ENCODE results near the gene SH3TC2.

DNA sequence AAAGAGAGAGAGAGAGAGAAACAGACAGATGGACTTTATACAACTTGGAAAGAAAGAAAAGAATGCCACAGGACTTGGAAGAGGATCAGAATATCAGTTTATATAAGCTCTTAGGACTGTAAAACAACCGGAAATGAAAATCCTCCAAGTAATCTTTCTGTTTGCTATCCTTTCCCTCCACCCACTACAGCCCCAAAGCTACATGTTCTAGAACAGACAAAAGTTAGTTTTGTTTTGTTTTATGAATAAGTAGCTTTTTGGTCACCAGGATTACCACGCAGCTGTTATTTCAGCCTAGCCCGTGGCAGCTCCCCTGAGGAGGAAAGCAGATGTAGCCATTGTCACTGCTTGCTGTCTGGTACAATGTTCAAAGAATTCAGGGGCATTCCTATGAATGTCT, 66.6 kb downstream of the SH3TC2 start:
- TF ChIP-seq, protein P1, sequence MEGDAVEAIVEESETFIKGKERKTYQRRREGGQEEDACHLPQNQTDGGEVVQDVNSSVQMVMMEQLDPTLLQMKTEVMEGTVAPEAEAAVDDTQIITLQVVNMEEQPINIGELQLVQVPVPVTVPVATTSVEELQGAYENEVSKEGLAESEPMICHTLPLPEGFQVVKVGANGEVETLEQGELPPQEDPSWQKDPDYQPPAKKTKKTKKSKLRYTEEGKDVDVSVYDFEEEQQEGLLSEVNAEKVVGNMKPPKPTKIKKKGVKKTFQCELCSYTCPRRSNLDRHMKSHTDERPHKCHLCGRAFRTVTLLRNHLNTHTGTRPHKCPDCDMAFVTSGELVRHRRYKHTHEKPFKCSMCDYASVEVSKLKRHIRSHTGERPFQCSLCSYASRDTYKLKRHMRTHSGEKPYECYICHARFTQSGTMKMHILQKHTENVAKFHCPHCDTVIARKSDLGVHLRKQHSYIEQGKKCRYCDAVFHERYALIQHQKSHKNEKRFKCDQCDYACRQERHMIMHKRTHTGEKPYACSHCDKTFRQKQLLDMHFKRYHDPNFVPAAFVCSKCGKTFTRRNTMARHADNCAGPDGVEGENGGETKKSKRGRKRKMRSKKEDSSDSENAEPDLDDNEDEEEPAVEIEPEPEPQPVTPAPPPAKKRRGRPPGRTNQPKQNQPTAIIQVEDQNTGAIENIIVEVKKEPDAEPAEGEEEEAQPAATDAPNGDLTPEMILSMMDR (IDR thresholded peaks at IDR 0.05) = no peak
- TF ChIP-seq POLR2A (IDR thresholded peaks at IDR 0.05) = no peak
